Measurements from ENCODE around the gene NCOR1. TPM values are rescaled to one million over a fixed set of nuclear protein-coding genes. Genes with fewer than 3 reads are reported as not detected.

The NCOR1 gene
- polyA plus RNA-seq, 1 of the 3 experiments (the other 2 are of a cell fraction) = 42.1 TPM

DNA sequence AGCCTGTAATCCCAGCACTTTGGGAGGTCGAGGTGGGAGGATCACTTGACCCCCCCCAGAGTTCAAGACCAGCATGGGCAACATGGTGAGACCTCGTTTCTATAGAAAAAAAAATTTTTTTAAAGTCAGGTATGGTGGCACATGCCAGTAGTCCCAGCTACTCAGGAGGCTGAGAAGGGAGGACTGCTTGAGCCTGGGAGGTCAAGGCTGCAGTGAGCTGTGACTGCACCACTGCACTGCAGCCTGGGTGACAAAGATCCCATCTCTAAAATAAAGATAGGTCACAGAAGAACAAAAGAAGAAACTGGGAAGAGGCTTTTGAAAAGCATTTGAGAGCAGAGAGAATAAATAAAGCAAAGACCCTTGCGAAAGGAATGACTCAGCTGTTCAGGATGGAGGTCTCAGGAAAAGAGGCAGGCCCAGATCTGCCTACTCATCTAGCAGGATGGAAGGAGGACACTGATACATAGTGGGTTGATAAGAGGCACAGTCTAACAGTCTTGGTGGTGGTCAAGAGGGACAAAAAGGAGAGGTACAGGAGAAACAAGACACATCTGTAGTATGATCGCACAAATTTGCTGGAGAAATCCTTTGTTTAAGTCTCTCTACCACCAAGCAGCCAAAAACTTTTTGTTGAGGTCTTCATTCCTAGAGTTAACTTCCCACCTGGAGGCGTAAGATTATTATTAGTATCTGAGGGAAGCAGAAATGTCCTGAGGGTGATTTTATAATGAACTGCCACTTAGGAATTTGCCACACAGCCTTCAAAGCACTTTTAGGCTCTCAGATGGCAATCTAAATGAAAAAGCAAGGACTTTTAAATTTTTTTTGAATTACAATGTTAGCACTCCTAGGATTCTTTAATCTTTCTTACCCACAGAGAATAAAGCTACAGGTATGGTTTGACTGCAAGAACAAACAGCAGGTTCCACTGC, 233.4 kb downstream of the NCOR1 start:
- DNase-seq = no peak
- H3K4me3 ChIP-seq (ENCODE audit: low read depth in 2 of 2, low read length in 1 of 2) = no peak overlapping the region
- no peaks in the 10 kb centered on the region for H4K20me1 ChIP-seq (ENCODE audit: insufficient read depth)
- no peak overlapping the region for H3K4me2 ChIP-seq
- ChIA-PET CTCF (no interaction called here), POLR2A (interaction anchor here (0.7 kb wide), 1 partner anchor 18 kb away, joined by 3 read pairs; the partner anchor contains the start of genes TTC19 and ZSWIM7)
- no peaks in the 10 kb centered on the region for H3K9me2 ChIP-seq
- H3K79me2 ChIP-seq (ENCODE audit: insufficient read depth) = no peaks in the 10 kb centered on the region
- no peak for TF ChIP-seq POLR2AphosphoS5 (IDR thresholded peaks at IDR 0.05; ENCODE audit: low read depth, low read length)
- no peak overlapping the region for H3K9ac ChIP-seq
- whole genome bisulfite sequencing (ENCODE audit: low lambda C conversion rate) = 85% methylated on average over 5 of the region's 5 CpGs
- H3K36me3 ChIP-seq (replicated peaks in 1 of 2; ENCODE audit: control insufficient read depth in 1 of 2, insufficient read depth in 2 of 2, low read length in 1 of 2) = peaks cover 35 to 40% of the 10 kb centered on the region in 2 experiments
- H2AFZ ChIP-seq (ENCODE audit: low read depth) = no peak overlapping the region
- H3K27ac ChIP-seq (ENCODE audit: low read depth in 2 of 2, low read length in 1 of 2) = no peak overlapping the region
- H3K27me3 ChIP-seq (ENCODE audit: insufficient read depth) = no peaks in the 10 kb centered on the region
- no peaks in the 10 kb centered on the region for H3F3A ChIP-seq (replicated peaks; ENCODE audit: insufficient read depth)
- no peaks in the 10 kb centered on the region for H3K9me3 ChIP-seq
- H3K4me1 ChIP-seq (ENCODE audit: control insufficient read depth in 1 of 2, insufficient read depth in 2 of 2, low read depth in 1 of 2, low read length in 1 of 2) = peaks cover 0 to 6% of the 10 kb centered on the region in 2 experiments; a peak in 1 of 4 replicates

- 47% methylated on average over 2 of the region's 2 CpGs for WGBS (ENCODE audit: low lambda C conversion rate)
- H3K4me1 ChIP-seq (ENCODE audit: control insufficient read depth in 1 of 2, insufficient read depth in 2 of 2, low read depth in 1 of 2, low read length in 1 of 2) = peaks cover 0 to 6% of the 10 kb centered on the region in 2 experiments; a peak in 1 of 4 replicates
- H3K9ac ChIP-seq = no peak overlapping the region
- no peaks in the 10 kb centered on the region for H3K27me3 ChIP-seq (ENCODE audit: insufficient read depth)
- no peak overlapping the region for H3K4me3 ChIP-seq (ENCODE audit: low read depth in 2 of 2, low read length in 1 of 2)
- ChIA-PET POLR2A (no interaction called here), CTCF (no interaction called here)
- no peaks in the 10 kb centered on the region for H3K9me2 ChIP-seq
- no peak for DNase-seq
- TF ChIP-seq ELF1 (IDR thresholded peaks at IDR 0.05) (no peak), TCF12 (IDR thresholded peaks at IDR 0.05) (no peak), TEAD4 (IDR thresholded peaks at IDR 0.05; ENCODE audit: borderline replicate concordance, insufficient read depth) (no peak), USF1 (IDR thresholded peaks at IDR 0.05; ENCODE audit: borderline replicate concordance, low read depth) (no peak), JUND (IDR thresholded peaks at IDR 0.05) (no peak), RFX5 (IDR thresholded peaks at IDR 0.05; ENCODE audit: low read length) (no peak), GABPA (IDR thresholded peaks at IDR 0.05; ENCODE audit: low read depth) (no peak), SMC3 (IDR thresholded peaks at IDR 0.05; ENCODE audit: low read depth, low read length) (no peak)
- TF ChIP-seq, protein P1, sequence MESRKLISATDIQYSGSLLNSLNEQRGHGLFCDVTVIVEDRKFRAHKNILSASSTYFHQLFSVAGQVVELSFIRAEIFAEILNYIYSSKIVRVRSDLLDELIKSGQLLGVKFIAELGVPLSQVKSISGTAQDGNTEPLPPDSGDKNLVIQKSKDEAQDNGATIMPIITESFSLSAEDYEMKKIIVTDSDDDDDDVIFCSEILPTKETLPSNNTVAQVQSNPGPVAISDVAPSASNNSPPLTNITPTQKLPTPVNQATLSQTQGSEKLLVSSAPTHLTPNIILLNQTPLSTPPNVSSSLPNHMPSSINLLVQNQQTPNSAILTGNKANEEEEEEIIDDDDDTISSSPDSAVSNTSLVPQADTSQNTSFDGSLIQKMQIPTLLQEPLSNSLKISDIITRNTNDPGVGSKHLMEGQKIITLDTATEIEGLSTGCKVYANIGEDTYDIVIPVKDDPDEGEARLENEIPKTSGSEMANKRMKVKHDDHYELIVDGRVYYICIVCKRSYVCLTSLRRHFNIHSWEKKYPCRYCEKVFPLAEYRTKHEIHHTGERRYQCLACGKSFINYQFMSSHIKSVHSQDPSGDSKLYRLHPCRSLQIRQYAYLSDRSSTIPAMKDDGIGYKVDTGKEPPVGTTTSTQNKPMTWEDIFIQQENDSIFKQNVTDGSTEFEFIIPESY (IDR thresholded peaks at IDR 0.05; ENCODE audit: borderline replicate concordance, low read depth) = no peak
- no peaks in the 10 kb centered on the region for H3K9me3 ChIP-seq
- no peak overlapping the region for H3K4me2 ChIP-seq
- H4K20me1 ChIP-seq (ENCODE audit: insufficient read depth) = no peaks in the 10 kb centered on the region
- no peak overlapping the region for H3K27ac ChIP-seq (ENCODE audit: low read depth in 2 of 2, low read length in 1 of 2)
- H3K36me3 ChIP-seq (replicated peaks in 1 of 2; ENCODE audit: control insufficient read depth in 1 of 2, insufficient read depth in 2 of 2, low read length in 1 of 2) = peaks cover 39% of the 10 kb centered on the region in 2 experiments
- H3F3A ChIP-seq (replicated peaks; ENCODE audit: insufficient read depth) = peaks cover 3% of the 10 kb centered on the region
- H3K79me2 ChIP-seq (ENCODE audit: insufficient read depth) = no peaks in the 10 kb centered on the region
- no peak overlapping the region for H2AFZ ChIP-seq (ENCODE audit: low read depth)
These were observed 234.1 kb downstream of the NCOR1 start for GRCh38 chr17:15981208-15981607.

Small RNA genes lying within 50 kb of the gene (small RNA-seq; reads per million reads assigned to genes)
- gene RNU6-314P (0 reads per million in 7 experiments), gene RNU6-862P (0 to 0.13 (median 0) reads per million in 7 experiments)

Other genes starting within 250 kb of the NCOR1 start
- gene ZSWIM7, start 215.8 kb downstream of the NCOR1 start, polyA plus RNA-seq (2012; rRNA removed) = 48.8 and 63.3 TPM in 2 replicates
- gene TTC19, start 215.7 kb downstream of the NCOR1 start, polyA plus RNA-seq (2012; rRNA removed) = 6.6 and 6.9 TPM in 2 replicates
- 34.0 and 58.0 TPM in 2 replicates for gene PIGL, start 1.7 kb upstream of the NCOR1 start, polyA plus RNA-seq (2012; rRNA removed)
- gene CENPV, start 137.9 kb upstream of the NCOR1 start, polyA plus RNA-seq (2012; rRNA removed) = 92.3 and 97.7 TPM in 2 replicates
- gene UBB, start 165.6 kb upstream of the NCOR1 start, polyA plus RNA-seq (2012; rRNA removed) = 2,465 and 2,693 TPM in 2 replicates
- 10.5 and 11.0 TPM in 2 replicates for gene TRPV2, start 200.0 kb upstream of the NCOR1 start, polyA plus RNA-seq (2012; rRNA removed)